Stimulated activated CD4-positive, alpha-beta T cell treated with anti-CD3 and anti-CD28 coated beads, Interleukin-1b, Interleukin-23, amount 100 ng/mL, for 4 hours (primary cell): ENCODE measurements around the gene MAPKBP1.
"Not testable (repeated sequence)": the region's sequence is repeated elsewhere in the genome, so short reads cannot be mapped to it uniquely, and the experiment has no call there.

Source experiments
- DNase-seq, 2 donors: peaks; one replicate each; pipeline ENCODE4 v3.0.0-alpha.2; 2020; ENCODE audit warnings: low read depth in 2 of 2

MAPKBP1 gene

DNA sequence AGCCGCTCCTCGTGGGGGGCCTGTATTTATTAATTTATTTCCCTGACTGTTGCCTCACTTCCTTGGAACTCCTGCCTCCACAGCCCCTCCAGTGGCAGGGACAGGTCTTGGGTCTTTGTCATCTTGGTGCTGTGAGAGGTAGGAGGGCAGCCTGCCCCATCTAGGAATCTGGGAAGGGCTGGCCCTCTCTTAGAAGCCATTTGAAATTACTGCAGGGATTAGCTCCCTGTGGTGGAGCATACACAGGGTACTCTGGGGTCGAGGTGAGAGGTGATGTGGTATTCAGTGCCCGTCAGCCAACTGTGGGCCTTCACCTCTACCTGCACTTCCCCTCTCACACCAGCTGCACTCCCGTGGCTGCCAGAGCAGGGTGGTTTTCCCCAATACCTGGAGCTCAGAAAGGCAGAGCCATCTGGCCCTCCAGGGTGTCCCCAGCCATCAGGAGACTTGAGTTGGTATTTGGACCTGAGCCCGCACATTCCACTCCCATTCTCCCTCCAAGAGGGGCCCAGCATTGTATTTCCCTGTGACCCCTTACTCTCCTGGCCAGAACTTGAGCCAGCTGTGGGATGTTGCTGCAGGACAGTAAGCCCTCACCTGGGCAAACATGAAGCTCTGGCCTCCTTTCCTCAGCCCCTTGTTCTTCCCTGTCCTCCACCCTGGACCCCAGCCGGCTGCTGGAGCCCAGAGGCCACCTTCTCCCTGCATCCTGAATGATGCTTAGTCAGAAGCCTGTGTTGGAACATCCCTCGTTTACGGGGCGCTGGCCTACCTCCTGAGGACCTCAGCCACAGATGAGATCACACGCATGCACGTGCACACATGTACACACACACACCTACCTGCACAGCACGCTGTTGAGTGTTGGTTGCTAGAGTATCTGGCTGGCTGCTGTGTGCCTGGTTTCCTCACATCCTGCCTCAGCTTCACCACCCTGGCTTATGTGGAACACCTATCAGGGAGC, 51.6 kb downstream of the MAPKBP1 start:
- DNase-seq, result no peak

DNA sequence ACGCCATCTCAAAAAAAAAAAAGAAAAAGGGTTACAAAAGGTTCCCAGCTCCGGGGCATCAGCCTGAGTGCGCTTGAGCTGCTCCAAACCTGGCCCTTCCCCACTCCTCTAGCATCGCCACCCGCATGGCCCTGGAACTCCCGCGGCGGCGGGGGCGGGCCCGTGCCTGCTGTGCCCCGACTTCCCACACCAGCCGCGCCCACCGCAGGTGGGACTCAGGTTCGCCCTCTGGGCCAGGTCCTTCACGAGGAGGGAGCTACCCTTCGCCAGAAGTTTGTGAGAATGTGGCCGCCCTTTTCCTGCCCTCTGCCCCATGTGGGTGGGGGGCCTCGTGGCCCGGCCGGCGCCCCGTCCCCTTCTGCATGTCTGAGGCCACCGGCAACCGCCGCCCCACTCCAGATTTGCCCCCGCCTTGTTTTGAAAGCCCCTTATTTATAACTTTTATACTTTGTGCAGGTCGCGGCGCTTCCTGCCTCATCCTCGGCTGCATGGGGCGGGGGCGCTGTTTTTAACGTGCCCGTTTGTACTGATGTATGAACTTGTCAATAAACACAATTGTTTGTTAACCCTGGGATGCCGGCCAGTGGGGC, 53.1 kb downstream of the MAPKBP1 start:
- peak in 1 of 2 donors; percentile 8 for DNase-seq

DNA sequence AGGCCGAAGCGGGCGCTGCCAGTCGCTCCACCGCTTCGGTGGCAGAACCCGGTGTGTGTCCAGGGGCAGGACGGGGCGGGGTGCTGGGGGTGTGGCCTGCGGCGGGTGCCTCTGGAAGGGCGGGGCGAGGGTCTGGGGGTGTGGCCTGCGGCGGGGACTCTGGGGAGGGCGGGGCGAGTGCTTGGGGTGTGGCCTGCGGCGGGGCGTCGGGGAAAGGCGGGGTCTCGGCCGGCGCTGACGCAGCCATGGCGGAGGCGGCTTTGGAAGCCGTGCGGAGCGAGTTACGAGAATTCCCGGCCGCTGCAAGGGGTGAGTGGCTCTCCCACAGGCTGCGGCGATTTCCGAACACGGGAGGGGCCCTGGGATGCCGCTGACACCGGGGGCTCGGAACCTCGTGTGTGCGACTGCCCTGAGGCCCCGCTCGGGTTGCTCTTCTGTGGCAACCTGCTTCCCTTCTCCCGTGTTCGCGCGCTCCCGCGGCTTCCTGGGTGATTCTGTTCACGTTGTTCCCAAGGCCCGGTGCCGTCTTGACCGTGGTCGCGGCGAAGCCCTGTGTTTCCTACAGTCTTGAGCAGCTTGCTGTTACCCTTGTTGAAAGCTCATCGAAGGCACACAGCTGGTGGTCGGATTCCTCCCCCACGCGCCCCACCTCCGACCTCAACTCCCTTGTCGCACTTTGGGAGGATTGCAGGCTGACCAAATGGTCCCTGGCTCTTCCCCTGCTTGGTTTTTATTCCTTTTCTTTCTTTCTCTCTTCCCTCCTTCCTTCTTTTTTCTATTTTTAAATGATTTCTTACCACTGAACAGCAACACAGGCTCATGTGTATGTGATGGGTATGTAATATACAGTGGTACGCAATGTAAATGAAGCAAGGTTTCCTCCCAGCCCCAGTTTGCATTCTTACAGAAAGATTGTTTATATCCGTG, 53.9 kb downstream of the MAPKBP1 start, which contains the start of gene JMJD7:
Gene JMJD7 (plus strand): TSS at position 213 of the 927 bp plus-strand sequence. CDS start 33 bp downstream, at position 246.
- DNase-seq, result peak; percentile 98 to 99

DNA sequence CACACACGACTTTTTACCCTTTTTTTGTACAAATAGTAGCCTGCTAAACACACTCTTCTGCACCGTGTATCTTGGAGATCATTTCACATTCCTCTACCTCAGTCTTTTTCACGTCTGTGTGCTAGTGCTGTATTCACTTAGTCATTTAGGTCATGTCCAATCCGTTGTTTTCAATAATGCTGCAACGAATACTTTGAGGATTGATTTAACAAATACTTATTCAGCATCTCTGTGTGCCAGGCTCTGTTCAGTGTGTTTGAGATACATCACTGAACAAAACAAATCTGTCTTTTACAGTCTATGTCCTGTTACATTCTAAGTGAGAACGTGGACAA, 54.5 kb downstream of the MAPKBP1 start:
- DNase-seq, result no peak

DNA sequence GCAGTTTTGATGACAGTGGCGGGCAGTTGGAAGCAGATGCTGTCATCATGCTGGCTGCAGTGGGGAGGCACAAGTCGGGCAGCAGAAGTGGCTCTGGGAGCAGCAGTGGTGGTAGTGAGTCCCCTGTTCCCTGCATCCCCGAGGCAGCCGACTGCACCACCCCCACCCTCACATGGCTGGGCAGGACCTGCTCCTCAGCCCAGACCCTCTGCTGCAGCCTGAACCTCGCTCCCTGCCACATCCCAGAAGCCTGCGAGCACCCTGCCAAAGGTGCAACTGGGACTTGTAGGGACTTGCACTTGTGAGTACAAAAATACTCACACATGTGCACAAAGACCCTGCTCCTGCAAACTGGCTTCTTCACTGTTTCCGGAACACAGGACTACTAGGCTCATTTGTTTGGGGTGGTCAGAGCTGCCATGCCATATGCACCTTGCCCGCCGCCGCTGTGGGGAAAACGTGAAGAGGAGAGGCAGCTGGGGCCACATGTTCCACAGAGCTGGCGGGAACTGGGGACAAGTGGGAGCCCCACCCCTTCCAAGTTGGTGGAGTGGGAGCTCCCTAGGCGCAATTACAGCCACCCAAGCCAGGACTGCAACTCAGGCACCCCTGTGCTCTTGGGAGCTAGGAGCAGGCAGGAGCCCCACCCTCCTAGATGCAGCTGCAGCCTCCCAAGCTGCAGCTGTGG, 55.8 kb downstream of the MAPKBP1 start:
- no peak for DNase-seq

DNA sequence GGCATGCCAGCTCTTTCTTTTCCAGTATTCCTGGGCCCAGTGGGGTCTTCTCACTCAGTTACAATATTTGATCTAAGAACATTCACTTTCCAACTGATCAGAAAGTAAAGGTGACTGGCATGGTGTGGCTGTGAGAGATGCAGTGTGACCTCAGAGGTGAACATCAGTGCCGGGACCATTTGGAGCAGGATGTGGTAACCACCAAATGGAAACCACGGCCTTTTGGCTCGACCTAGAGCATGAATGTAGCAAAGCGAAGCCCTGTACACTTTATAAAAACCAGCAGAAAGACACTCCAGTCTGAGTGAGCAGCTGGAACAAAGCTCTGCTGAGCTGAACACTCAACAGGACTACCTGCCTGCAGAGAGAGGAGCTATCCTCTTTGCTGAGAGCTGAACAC, 57.0 kb downstream of the MAPKBP1 start:
- not testable (repeated sequence) for DNase-seq

DNA sequence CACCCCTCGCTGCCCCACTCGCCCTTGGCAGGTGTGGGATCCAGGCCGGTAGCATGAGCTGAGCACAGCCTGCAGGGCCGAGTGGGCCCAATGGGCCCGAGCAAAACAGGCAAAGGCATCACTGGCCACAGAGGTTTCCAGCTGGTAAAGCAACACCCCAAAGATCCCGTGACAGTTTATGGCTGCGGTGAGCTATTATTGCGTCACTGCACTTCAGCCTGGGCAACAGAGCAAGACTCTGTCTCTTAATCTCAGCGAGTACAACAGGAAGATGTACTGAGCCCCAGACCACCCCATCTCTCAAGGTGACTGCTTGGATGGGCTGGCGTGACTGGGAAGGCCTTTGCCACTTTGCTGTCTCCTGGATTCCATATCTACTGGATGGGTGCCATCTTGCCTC, 57.9 kb downstream of the MAPKBP1 start:
- no peak for DNase-seq

DNA sequence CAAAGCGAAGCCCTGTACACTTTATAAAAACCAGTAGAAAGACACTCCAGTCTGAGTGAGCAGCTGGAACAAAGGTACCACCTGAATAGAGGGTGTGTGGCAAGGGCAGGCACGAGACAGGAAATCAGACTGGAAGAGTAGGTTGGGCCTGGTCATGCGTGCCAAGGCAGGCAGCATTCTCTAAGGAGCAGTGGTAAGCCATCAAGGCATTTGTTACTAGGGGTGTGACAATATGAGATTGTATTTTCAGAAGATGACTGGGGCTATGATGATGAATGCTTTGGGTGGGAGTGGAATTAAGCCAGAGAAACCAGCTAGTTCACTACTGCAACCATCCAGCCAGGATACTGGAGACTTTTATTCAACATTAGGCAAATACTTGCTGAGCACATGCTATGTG, 58.6 kb downstream of the MAPKBP1 start:
- DNase-seq, result no peak

DNA sequence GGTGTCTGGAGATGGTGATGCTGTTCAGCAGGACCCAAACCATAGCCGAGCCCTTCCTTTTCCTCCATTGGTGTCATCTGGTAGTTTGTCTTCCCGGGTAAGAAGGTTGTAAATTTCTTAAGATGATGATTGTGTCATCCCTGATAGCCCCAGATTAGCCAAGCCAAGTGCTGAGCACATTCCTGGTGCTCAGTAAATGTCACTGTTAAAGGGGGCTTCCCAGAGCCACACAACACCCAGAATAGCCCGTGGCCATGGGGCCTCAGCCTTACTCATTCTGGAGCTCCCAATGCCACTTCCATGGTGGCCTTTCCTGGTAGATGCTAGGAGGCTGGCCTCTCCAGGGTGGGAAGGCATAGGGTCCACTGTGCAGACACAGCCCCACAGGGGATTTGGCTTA, 59.8 kb downstream of the MAPKBP1 start:
- no peak for DNase-seq

DNA sequence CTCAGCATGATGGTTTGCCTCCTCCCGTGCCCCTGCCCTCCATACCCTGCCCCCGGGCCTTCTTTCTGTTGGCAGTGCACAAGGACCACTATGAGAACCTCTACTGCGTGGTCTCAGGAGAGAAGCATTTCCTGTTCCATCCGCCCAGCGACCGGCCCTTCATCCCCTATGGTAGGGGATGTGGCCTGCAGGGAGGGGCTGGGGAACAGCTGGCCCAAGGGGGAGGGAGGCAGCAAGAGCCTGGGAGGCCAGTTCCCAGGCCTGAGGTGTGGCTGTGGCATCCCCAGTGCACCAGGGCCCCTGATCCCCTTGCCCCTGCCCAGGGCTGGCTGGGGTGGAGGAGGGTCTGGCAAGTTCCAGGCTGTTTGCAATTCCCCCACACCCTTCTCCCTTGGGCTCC, 61.8 kb downstream of the MAPKBP1 start:
- DNase-seq, result no peak

DNA sequence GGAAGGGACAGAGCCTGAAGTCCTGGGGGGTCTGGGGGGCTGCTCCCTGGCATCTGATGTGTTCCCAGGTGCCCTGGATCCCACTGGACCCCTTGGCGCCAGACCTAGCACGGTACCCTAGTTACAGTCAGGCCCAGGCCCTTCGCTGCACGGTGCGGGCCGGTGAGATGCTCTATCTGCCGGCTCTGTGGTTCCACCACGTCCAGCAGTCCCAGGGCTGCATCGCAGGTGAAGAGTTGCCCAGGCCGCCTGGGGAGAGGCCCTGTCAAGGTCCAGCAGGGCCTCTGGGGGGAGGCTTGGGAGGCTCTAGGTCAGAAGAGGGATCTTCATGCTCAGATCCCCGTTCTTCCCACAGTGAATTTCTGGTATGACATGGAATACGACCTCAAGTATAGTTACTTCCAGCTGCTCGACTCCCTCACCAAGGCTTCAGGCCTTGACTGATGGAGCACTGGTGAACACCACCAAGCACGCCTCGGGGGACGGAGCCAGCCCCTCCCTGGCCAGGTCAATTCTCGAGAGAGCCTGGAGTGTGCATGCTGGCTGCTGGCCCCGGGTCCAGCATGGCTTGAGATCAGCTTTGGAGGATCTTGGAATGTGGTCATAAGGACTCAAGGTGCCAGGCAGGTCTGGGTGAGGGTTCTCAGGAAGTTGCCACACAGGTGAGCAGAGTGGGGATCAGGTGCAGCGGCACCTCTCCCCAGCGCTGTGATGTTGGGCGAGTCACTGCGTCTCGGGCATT, 62.6 kb downstream of the MAPKBP1 start:
- DNase-seq, result no peak

DNA sequence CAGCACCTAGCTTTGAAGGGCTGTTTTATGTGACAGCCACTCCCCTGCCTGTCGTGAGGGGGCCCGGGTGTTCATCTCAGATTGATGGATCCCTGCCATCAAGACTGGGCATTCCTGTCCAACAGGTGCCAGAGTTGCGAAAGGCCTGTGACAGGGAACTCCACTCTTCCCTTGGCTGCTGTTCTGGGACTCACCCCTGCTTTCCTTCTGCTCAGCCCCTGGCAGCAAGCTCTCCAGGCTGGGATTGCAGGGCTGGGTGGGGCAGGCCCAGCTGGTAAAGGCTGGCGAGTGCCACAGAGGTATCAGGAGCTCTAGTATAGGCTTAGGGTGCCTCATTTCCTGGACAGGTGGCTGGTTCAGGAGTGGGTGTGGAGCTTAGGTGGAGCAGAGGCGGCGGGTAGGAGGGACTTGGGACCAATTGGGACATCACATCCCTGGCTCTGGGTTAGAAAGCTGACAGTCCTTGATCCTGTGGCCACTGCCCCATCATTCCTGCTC, 64.2 kb downstream of the MAPKBP1 start, which contains the start of gene PLA2G4B:
Gene PLA2G4B (plus strand): TSS at position 448 of the 498 bp plus-strand sequence. CDS start 67 bp downstream, outside the sequence.
- DNase-seq, result no peak

DNA sequence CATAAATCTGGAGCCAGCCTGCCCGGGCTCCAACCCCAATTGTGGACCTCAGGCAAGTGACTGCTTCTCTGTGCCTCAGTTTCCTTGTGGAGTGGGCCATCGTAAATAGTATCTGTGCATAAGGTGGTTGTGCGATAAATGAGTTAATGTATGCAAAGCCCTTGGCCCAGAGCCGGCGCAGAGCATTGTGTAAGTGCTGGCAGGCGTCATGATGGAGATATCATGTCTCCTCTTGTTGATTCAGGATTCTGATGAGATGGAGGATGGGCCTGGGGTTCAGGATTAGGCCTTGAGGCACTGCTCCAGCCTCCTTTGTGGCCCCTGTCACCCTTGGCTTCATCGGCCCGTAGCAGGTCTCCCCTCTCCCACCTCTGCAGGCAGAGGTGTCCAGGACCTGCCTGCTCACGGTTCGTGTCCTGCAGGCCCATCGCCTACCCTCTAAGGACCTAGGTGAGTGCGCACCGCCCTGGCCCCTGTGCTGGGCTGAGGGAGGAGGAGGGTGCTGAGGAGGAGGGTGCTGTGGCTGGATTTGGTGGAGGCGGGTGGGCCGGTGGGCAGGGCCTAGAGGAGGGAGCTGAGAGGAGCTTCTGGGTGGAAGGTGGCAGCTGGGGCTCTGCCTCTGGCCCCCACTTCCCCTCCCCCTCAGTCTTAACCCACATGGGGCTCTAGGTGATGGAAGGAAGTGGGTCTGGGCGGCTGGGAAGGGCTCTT, 65.7 kb downstream of the MAPKBP1 start:
- no peak for DNase-seq

DNA sequence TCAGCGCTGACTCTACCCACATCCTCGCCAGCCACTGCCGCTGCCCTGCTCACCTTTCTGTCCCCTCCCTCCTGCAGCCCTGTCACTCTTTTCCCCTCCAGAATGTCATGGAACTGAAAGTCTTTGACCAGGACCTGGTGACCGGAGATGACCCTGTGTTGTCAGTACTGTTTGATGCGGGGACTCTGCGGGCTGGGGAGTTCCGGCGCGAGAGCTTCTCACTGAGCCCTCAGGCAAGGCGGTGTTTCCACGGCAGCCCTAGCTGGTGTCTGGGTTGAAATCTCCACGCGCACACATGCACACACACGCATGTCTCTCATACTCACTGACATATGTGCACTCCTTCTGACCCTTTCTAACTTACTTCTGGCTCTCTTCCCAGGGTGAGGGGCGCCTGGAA, 66.4 kb downstream of the MAPKBP1 start:
- no peak for DNase-seq

DNA sequence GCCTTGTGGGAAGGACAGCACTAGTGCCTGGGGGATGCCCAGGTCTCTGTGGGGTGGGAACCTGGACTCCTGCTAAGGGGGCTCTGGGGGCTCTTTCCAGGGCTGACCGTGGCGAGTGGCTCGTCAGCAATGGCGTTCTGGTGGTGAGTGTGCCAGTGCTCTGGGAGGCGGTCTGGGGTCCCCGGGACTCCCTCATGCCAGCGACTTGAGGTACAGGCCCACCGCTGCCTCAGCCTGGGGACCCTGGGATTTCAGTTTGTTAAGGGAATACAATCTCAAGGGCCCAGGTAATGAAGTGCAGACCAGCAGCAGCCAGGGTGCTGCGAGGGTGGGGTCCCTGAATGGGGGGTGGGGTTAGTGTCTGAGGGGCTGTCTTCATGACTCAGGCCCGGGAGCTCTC, 66.8 kb downstream of the MAPKBP1 start:
- DNase-seq, result no peak

DNA sequence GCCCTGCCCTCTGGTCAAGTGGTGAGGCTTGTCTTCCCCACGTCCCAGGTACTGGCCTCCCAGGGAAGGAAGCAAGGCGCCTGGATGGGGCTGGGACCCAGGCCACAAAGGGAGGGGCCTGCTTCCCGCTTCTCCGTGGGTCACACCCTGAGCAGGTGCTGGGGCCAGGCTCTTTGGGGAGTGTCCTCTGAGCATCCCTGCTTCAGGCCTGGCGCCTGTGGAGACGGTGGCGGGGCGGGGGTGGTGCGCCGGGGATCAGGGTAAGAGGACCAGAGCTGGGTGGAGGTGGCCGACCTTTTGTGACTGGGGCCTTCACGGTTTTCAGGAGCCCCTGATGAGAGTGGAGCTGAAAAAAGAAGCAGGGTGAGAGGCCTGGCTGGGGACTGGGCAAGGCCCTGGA, 67.9 kb downstream of the MAPKBP1 start:
- DNase-seq, result no peak

DNA sequence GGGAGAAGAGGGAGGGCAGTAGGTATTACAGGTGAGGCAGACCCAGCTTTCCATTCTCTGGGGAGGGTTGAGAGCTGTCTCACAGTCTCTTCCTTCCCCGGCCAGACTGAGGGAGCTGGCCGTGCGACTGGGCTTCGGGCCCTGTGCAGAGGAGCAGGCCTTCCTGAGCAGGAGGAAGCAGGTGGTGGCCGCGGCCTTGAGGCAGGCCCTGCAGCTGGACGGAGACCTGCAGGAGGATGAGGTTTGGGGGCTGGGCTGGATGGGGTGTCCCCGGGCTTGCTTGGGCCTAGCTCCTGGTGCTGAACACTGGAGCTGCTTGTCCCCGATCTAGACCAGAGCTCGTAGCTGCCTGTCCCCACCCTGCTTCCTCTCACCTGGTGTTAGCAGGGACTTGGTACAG, 69.3 kb downstream of the MAPKBP1 start:
- no peak for DNase-seq

DNA sequence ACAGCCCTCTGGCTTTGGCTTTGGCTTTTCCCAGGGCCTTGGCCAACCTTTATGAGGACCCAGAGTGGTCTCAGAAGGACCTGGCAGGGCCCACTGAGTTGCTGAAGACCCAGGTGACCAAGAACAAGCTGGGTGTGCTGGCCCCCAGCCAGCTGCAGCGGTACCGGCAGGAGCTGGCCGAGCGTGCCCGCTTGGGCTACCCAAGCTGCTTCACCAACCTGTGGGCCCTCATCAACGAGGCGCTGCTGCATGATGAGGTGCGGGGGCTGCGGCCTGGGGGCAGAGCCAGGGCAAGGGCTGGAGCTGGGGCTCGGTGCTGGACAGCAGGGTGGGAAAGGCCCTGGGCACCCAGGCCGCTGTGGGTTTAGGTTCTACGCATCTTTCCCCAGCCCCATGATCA, 70.5 kb downstream of the MAPKBP1 start:
- no peak for DNase-seq

DNA sequence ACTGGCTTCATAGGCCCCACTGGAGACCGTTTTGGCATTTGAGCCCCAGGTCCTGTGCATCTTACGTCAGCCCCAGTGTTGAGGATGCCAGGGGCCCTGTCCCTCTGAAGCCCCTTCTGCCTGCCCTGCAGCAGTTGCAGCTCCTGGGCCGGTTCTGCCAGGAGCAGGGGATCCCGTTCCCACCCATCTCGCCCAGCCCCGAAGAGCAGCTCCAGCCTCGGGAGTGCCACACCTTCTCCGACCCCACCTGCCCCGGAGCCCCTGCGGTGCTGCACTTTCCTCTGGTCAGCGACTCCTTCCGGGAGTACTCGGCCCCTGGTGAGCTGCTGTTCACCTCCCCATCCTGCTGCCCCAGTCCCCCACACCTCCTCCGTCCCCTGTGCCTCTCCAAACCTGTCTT, 72.9 kb downstream of the MAPKBP1 start:
- no peak for DNase-seq

DNA sequence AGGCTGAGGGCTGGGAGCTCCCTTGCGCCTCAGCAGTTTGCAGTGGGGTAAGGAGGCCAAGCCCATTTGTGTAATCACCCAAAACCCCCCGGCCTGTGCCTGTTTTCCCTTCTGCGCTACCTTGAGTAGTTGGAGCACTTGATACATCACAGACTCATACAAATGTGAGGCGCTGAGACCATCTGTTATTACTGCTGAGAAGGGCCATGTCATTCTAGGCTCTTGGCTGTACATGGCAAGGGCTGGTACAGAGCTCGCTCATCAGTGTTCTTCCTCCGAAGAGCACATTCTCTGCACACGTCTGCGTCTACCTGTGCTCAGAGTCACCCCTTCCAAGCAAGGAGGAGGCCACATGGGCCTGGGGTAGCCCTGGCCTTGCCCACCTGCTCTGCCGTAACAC, 73.7 kb downstream of the MAPKBP1 start:
- no peak for DNase-seq
